SHP77 (cell line): Measurements from ENCODE around the gene NET1.
"Not testable (repeated sequence)": the region's sequence is repeated elsewhere in the genome, so short reads cannot be mapped to it uniquely, and the experiment has no call there.

Experiments used
- DNase-seq, 2 experiments: peaks; one replicate each; lab custom pipeline; 2025; lab: John Stamatoyannopoulos, UW

The NET1 gene

GRCh38 chr10:5462841-5463293 is 50.5 kb downstream of the NET1 start:
- no peak for DNase-seq

DNA sequence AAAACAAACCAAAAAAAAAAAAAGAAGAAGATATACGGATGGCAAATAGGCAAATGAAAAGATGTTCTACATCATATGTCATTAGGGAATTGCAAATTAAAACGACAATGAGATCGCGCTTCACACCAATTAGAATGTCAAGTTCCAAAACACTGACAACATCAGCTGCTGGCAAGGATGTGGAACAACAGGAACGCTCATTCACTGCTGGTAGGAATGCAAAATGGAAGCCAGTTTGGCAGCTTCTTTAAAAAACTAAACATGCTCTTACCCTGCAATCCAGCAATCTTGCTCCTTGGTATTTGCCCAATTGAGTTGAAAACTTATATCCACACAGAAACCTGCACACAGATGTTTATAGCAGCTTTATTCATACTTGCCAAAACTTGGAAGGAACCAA is 52.2 kb downstream of the NET1 start:
- DNase-seq, result no peak

DNA sequence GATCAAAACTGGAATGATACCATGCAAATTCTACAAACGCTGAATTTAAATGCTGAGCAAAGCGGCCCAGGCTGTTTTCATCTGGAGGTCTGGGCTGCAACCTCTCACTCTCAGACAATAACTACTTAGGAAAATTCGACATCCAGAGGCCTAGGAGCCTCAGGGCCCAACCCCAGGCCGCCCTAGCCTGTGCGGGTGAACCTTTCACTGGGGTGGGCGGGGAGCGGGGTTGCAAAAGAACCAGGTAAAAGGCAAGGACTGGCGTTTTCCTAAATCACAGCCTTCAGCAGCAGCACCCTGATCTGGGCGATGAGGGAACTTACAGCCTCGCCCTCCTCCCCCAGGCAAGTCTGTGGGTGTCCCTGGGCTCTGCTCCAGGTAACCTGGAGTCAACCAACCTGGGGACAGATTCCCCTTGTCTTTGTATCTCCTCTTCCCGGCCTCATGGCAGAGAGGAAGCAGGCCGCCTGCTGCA is 53.7 kb downstream of the NET1 start:
- DNase-seq, result no peak

DNA sequence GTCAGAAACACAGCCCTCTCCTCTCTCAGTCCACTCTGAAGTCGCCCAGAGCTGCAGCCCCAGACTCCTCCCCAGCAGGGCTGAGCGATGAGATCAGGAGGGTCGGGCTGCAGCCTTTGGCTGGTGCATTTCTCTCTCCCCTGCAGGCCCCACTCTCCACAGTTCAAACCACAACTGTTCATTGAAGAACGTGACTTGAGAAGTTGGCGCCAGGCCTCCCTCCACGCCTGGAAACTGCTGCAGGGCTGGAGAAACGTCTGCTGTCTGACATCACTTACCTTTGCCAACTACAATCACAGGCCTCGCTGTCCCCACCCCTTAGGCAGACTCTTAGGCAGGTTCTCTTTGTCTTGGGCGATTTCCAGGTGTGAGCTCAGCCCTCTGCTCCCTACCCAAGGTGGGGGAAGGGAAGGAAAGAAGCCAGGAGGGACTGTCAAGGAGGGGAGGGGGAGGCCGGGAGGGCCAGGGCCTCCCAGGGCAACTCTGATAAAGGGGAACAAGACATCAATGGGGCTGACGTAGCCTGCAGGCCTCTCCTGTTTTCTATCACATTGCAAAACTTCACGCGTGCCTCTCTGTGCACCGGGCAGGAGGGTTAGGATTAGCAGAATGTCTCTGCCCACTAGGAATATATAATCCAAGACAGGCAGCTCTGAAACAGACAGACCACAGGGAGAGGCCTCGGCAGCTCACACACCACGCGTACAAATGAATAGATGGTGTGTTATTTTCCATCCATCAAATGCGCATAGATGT is 54.3 kb downstream of the NET1 start:
- no peak for DNase-seq

GRCh38 chr10:5467207-5467535 is 54.8 kb downstream of the NET1 start:
- DNase-seq, result no peak

DNA sequence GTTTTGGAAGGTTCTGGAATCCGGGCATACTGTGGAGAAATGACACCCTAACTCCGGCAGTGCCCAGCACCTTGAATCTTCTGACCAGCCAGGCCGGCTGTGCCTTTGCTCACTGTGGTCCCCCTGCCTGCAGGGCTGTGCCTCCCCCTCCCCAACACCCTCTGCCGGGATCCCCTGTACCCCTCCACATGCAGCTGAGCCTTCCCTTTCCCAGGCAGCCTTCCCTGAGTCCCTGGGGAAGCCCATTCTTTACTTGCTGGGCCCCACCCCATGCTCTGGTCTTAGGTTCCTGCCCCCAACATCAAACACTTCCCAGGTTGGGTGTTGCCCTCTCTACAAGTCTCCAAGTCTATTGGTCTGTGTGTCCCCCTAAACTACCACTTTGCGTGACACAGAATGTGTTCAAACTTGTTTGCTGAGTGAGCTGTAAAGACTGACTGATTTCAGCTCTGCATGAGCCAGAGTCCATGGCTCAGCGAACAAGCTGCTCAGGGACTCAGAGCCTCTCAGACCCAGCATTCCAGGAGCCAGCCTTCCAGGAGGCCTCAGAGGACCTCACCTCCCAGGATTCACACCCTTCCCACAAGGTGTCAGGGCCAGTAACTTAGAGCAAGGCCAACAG is 55.4 kb downstream of the NET1 start:
- DNase-seq, result no peak

- no peak for DNase-seq
These were observed 56.1 kb downstream of the NET1 start for GRCh38 chr10:5468262-5469106.

GRCh38 chr10:5469353-5470061 is 57.1 kb downstream of the NET1 start:
- no peak for DNase-seq

GRCh38 chr10:5470062-5470751 is 57.9 kb downstream of the NET1 start:
- DNase-seq, result no peak

- DNase-seq, result not testable (repeated sequence)
These were observed 62.3 kb downstream of the NET1 start for GRCh38 chr10:5474642-5475041.

DNA sequence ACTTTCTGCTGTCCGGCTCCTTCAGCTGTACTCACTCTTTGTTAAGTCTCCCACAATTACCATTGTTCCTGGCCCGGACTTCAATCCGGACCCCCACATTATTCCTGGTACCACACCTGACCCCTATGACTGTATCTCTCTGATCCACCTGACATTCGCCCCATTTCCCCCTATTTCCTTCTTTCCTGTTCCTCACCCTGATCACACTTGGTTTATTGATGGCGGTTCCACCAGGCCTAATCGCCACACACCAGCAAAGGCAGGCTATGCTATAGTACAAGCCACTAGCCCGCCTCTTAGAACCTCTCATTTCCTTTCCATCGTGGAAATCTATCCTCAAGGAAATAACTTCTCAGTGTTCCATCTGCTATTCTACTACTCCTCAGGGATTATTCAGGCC is 62.7 kb downstream of the NET1 start:
- not testable (repeated sequence) for DNase-seq

- DNase-seq, result not testable (repeated sequence)
These were observed 63.8 kb downstream of the NET1 start for GRCh38 chr10:5475974-5476807.

DNA sequence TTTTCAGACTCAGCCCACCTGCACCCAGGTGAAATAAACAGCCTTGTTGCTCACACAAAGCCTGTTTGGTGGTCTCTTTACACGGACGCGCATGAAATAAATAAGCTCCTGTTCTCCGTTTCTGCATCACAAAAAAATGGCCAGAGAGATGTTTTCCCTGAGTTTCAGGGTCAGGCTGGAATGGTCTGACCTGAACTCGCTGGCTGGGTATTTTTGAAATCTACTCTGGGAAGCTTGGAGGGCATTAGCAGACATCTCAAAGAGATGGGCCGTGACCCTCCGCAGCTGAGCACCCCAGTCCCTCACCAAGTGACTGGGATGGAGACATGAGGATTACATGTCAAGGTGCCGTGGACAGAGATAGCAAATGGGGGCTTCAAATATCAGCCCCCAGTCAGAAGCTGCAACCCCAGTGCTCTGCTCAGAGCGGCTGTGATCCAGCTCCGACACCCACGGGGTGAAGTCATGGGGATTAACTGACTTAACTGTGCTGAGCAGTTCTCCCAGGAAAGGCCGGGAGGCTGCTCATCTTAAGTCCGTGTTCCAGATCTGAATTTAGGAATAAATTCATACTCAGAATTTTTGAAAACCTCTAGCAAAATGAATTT is 64.7 kb downstream of the NET1 start:
- DNase-seq, result no peak

GRCh38 chr10:5477948-5478693 is 65.8 kb downstream of the NET1 start:
- no peak for DNase-seq

DNA sequence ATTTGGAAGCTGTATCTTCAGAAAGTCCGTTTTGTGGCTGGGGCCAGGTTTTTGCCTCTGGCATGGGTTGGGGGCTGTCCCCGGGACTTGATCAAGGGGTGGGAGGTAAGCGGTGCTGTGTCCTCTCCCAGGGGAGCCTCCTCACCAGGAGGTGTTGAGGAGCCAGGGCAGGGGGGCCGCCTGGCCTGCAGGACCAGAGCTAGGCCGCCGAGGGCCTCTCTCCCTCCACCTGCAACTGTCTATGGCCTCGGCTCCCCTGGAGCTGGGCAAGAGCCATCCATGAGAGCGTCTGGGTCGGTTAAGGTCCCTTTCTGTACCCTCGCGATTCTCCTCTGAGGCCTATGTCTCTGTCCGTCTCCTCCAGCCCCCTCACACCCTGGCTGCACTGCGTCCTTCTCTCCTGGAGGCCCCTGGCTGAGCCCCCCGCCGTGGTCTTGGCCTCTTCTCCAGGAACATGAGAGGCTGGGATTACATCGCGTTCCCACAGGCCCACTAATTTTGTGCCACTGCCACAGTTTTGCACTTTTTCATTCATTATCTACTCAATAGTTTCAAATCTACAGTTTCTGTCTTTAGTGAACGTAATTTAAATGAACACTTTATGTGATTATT is 66.4 kb downstream of the NET1 start:
- DNase-seq, result no peak

DNA sequence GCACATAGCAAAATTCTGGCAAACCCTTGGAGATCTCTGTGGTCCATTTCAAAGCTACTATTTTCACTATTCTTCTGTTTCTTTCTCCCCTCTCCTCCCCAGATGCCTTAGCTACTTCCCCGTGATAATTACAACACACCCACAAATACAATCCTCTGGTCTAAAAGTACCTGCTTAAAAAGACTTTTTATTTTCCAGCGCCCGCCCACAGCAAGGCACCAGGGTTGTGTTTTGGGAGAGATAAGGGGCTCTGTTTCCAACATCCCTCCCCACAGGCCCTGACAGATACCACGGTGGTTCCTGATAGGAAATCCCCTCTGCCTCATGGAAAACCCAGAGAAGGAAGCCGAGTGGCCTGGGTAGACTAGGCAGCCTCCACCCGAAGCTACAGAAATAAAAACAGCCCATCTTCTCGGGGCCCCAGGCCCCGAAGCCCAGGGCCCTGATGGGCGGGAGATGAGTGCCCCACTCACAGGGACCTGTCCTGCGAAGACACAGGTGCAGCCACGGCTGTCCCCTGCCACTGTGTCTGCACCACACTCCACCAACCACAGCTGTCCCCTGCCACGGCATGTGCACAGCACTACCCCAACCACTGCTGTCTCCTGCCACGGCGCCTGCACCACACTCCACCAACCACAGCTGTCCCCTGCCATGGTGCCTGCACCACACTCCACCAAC is 67.3 kb downstream of the NET1 start:
- DNase-seq, result no peak

DNA sequence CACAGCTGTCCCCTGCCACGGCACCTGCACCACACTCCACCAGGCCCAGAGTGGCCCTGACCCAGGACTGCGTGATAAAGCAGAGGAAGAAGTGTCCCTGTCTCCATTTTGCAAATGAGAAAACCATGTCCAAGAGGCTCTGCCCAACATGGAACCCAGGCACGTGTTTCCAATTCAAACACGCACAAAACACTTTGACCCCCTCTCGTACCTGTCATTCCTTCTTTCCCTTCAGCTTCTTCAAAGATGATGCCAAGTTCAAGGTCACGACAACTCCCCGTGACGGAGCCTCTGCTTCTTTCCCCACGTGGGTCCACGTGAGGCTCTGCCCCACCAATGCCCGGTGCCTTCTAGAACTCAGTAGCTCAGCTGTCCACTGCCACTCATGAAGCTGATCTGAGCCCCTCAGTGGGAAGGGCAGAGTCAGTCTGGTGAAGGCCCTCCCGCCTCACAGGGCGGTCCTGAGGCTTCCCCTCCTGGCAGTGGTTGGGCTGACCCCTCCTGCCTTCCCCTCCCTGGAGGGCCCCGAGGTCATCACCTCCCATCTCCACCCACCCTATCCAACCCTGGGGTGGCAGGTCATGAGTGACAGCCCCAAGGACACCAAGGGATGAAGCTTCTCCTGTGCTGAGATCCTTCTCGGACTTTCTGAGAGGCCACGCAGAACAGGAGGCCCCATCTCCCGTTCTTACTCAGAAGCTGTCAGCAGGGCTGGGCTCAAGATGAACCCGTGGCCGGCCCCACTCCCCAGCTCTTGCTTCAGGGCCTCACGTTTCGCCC is 68.0 kb downstream of the NET1 start:
- DNase-seq, result no peak

DNA sequence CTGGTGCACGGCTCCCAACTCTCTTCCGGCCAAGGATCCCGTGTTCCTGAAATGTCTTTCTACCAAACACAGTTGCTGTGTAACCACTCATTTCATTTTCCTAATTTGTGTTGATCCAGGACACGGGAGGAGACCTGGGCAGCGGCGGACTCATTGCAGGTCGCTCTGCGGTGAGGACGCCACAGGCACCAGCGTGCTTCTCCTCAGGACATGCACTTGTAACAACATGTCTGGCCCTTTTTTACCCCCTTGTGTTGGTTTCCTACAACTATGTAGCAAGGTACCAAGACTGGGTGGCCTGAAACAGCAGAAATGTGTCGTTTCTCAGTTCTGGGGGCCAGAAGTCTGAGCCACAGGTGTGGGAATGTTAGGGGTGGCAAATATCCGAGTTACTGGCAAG is 68.8 kb downstream of the NET1 start:
- no peak for DNase-seq
